ENCODE measurements around the gene BIRC2. TPM values are rescaled to one million over a fixed set of nuclear protein-coding genes. Genes with fewer than 3 reads are reported as not detected.
A peak's percentile ranks its signal among the peaks of the same experiment; 100 is the strongest.

BIRC2 gene
- polyA plus RNA-seq, 1 of the 3 experiments (the other 2 are of a cell fraction) = 20.1 TPM

DNA sequence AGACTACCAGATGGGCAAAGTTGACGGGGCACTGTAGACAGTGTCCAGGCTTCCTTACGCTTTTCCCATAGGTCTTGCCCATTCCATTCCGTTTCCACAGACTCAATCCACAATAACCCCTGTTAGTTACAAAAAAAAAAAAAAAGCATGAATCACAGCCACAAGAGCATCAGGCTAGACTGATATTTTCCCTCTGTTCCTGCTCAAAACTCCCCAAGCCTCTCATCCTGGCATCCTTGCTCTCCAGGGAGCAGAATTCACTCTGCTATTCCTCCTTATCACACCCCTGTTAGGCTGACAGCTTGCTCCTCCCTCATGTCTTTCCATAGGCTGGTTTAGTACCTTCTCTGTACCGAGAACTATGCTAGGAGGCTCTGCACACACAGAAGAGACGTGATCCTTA is 63.4 kb downstream of the BIRC2 start:
- 64% methylated on average over 4 of the region's 5 CpGs for WGBS (ENCODE audit: low lambda C conversion rate)
- H3K9me2 ChIP-seq = no peaks in the 10 kb centered on the region
- H2AFZ ChIP-seq (ENCODE audit: low read depth) = no peak overlapping the region
- peaks cover 26% of the 10 kb centered on the region for H3F3A ChIP-seq (replicated peaks; ENCODE audit: insufficient read depth)
- DNase-seq = peak; percentile 22
- H3K27me3 ChIP-seq (ENCODE audit: insufficient read depth) = no peaks in the 10 kb centered on the region
- H3K27ac ChIP-seq (ENCODE audit: low read depth in 2 of 2, low read length in 1 of 2) = peak overlapping the region; percentile 25 to 61; a peak in 2 of 4 replicates
- peaks cover 74% of the 10 kb centered on the region for H3K79me2 ChIP-seq (ENCODE audit: insufficient read depth)
- no peaks in the 10 kb centered on the region for H3K9me3 ChIP-seq
- peaks cover 0 to 21% of the 10 kb centered on the region in 2 experiments for H3K36me3 ChIP-seq (replicated peaks in 1 of 2; ENCODE audit: control insufficient read depth in 1 of 2, insufficient read depth in 2 of 2, low read length in 1 of 2)
- no peak overlapping the region for H3K4me2 ChIP-seq
- ChIA-PET CTCF (interaction anchor here (0.6 to 1.3 kb wide), 2 partner anchors 13 to 981 kb away, joined by 3 read pairs; no protein-coding TSS in a partner anchor), POLR2A (no interaction called here)
- TF ChIP-seq JUND (IDR thresholded peaks at IDR 0.05) (no peak), GABPA (IDR thresholded peaks at IDR 0.05; ENCODE audit: low read depth) (no peak), FOXM1 (IDR thresholded peaks at IDR 0.05; ENCODE audit: low read depth) (no peak), GATA2 (CRISPR knock-in tag; IDR thresholded peaks at IDR 0.05) (peak; percentile 30; the same call in 1 of the 2 replicates), YY1 (IDR thresholded peaks at IDR 0.05; ENCODE audit: low read depth) (no peak), SMC3 (IDR thresholded peaks at IDR 0.05; ENCODE audit: low read depth, low read length) (0 out of 2 replicates have a peak, but pooled peaks have one; percentile 6)
- TF ChIP-seq, protein P1, sequence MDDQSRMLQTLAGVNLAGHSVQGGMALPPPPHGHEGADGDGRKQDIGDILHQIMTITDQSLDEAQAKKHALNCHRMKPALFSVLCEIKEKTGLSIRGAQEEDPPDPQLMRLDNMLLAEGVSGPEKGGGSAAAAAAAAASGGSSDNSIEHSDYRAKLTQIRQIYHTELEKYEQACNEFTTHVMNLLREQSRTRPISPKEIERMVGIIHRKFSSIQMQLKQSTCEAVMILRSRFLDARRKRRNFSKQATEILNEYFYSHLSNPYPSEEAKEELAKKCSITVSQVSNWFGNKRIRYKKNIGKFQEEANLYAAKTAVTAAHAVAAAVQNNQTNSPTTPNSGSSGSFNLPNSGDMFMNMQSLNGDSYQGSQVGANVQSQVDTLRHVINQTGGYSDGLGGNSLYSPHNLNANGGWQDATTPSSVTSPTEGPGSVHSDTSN (IDR thresholded peaks at IDR 0.05) = 0 out of 2 replicates have a peak, but pooled peaks have one; percentile 14
- H3K4me3 ChIP-seq (ENCODE audit: low read depth in 2 of 2, low read length in 1 of 2) = no peak overlapping the region
- H4K20me1 ChIP-seq (ENCODE audit: insufficient read depth) = 0 out of 2 replicates have a peak, but pooled peaks cover 5% of the 10 kb centered on the region
- H3K4me1 ChIP-seq (ENCODE audit: control insufficient read depth in 1 of 2, insufficient read depth in 2 of 2, low read depth in 1 of 2, low read length in 1 of 2) = peaks cover 0 to 8% of the 10 kb centered on the region in 2 experiments; a peak in 3 of 4 replicates
- H3K9ac ChIP-seq = no peak overlapping the region

DNA sequence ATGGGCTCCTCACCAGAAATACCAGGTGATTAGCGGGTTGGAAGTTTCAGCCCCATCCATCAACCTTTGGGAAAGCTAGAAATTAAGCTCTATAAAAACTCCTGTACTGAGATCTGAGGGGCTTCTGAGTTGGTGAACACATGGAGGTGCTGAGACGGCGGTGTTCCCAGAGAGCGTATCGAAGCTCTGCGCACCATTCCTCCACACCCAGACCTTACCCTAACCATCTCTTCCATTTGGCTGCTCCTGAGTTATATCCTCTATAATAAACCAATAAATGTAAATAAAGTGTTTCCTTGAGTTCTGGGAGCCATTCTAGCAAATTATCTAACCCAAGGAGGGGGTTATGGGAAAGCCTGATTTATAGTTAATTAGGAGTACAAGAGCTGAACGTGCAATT is 64.1 kb downstream of the BIRC2 start:
- CTCF ChIA-PET = no interaction called here
- peaks cover 23% of the 10 kb centered on the region for H3F3A ChIP-seq (replicated peaks; ENCODE audit: insufficient read depth)
- H2AFZ ChIP-seq (ENCODE audit: low read depth) = no peak overlapping the region
- peaks cover 0 to 15% of the 10 kb centered on the region in 2 experiments for H3K36me3 ChIP-seq (replicated peaks in 1 of 2; ENCODE audit: control insufficient read depth in 1 of 2, insufficient read depth in 2 of 2, low read length in 1 of 2)
- H3K9me3 ChIP-seq = no peaks in the 10 kb centered on the region
- no peaks in the 10 kb centered on the region for H3K27me3 ChIP-seq (ENCODE audit: insufficient read depth)
- H4K20me1 ChIP-seq (ENCODE audit: insufficient read depth) = 0 out of 2 replicates have a peak, but pooled peaks cover 5% of the 10 kb centered on the region
- POLR2A ChIA-PET = no interaction called here
- no peak overlapping the region for H3K4me2 ChIP-seq
- H3K27ac ChIP-seq (ENCODE audit: low read depth in 2 of 2, low read length in 1 of 2) = peak overlapping the region in 1 of 2 experiments; percentile 61; a peak in 1 of 4 replicates
- H3K4me3 ChIP-seq (ENCODE audit: low read depth in 2 of 2, low read length in 1 of 2) = no peak overlapping the region
- H3K4me1 ChIP-seq (ENCODE audit: control insufficient read depth in 1 of 2, insufficient read depth in 2 of 2, low read depth in 1 of 2, low read length in 1 of 2) = peaks cover 0 to 8% of the 10 kb centered on the region in 2 experiments; a peak in 3 of 4 replicates
- no peak for DNase-seq
- TF ChIP-seq ELF1 (IDR thresholded peaks at IDR 0.05) (no peak), TEAD4 (IDR thresholded peaks at IDR 0.05; ENCODE audit: borderline replicate concordance, insufficient read depth) (no peak)
- TF ChIP-seq, protein P2, sequence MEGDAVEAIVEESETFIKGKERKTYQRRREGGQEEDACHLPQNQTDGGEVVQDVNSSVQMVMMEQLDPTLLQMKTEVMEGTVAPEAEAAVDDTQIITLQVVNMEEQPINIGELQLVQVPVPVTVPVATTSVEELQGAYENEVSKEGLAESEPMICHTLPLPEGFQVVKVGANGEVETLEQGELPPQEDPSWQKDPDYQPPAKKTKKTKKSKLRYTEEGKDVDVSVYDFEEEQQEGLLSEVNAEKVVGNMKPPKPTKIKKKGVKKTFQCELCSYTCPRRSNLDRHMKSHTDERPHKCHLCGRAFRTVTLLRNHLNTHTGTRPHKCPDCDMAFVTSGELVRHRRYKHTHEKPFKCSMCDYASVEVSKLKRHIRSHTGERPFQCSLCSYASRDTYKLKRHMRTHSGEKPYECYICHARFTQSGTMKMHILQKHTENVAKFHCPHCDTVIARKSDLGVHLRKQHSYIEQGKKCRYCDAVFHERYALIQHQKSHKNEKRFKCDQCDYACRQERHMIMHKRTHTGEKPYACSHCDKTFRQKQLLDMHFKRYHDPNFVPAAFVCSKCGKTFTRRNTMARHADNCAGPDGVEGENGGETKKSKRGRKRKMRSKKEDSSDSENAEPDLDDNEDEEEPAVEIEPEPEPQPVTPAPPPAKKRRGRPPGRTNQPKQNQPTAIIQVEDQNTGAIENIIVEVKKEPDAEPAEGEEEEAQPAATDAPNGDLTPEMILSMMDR (IDR thresholded peaks at IDR 0.05) = no peak
- peaks cover 78% of the 10 kb centered on the region for H3K79me2 ChIP-seq (ENCODE audit: insufficient read depth)
- 97% methylated on average over 7 of the region's 7 CpGs for WGBS (ENCODE audit: low lambda C conversion rate)
- H3K9me2 ChIP-seq = no peaks in the 10 kb centered on the region
- no peak overlapping the region for H3K9ac ChIP-seq
